Stimulated activated naive CD8-positive, alpha-beta T cell treated with anti-CD3 and anti-CD28 coated beads, Interleukin-15, amount 100 ng/mL, for 72 hours (primary cell): ENCODE results near the gene MGST2.
A peak's percentile ranks its signal among the peaks of the same experiment; 100 is the strongest.
"Not testable (repeated sequence)": the region's sequence is repeated elsewhere in the genome, so short reads cannot be mapped to it uniquely, and the experiment has no call there.

Experiments
- ATAC-seq: fragments of 150-1000 bp; cut with Tn5 transposase; 2 replicates; pipeline ENCODE4 v1.10.0; 2021; ENCODE audit warnings: mild to moderate bottlenecking, moderate library complexity
- DNase-seq, 2 donors: peaks; one replicate each; pipeline ENCODE4 v3.0.0; 2021 to 2022
- H3K27ac Mint-ChIP-seq, 2 donors: one replicate each; pipeline ENCODE4 v1.8.0; 2022; ENCODE audit warnings: mild to moderate bottlenecking in 2 of 2, mixed read lengths in 2 of 2, moderate library complexity in 2 of 2
- H3K27me3 Mint-ChIP-seq: one replicate; pipeline ENCODE4 v1.8.0; 2022; ENCODE audit warnings: mixed read lengths
- H3K4me1 Mint-ChIP-seq: one replicate; pipeline ENCODE4 v1.8.0; 2022; ENCODE audit warnings: mild to moderate bottlenecking, mixed read lengths
- H3K4me3 Mint-ChIP-seq, 2 donors: one replicate each; pipeline ENCODE4 v1.8.0; 2022; ENCODE audit warnings: mild to moderate bottlenecking in 2 of 2, mixed read lengths in 2 of 2, moderate library complexity in 1 of 2
- H3K9me3 Mint-ChIP-seq, 2 donors: one replicate each; pipeline ENCODE4 v1.8.0; 2022; ENCODE audit warnings: mixed read lengths in 2 of 2

The MGST2 gene

GRCh38 chr4:139635966-139636365, 29.7 kb upstream of the MGST2 start:
- Mint-ChIP-seq H3K27ac (no peak overlapping the region), H3K27me3 (peaks cover 19% of the 10 kb centered on the region), H3K4me3 (no peak overlapping the region), H3K9me3 (peaks cover 14 to 18% of the 10 kb centered on the region in 2 donors), H3K4me1 (no peaks in the 10 kb centered on the region)
- DNase-seq (no peak), ATAC-seq (no peak)

- not testable (repeated sequence) for H3K4me3 Mint-ChIP-seq, ATAC-seq, H3K4me1 Mint-ChIP-seq, H3K27ac Mint-ChIP-seq, DNase-seq
- Mint-ChIP-seq H3K27me3 (peaks cover 11% of the 10 kb centered on the region), H3K9me3 (peaks cover 14 to 18% of the 10 kb centered on the region in 2 donors)
Observed at GRCh38 chr4:139638306-139638705, 27.3 kb upstream of the MGST2 start.

GRCh38 chr4:139639654-139640053, 26.0 kb upstream of the MGST2 start:
- no peak for DNase-seq
- H3K27ac Mint-ChIP-seq, result no peak overlapping the region
- H3K9me3 Mint-ChIP-seq, result peaks cover 14 to 18% of the 10 kb centered on the region in 2 donors
- H3K4me3 Mint-ChIP-seq, result no peak overlapping the region
- no peak for ATAC-seq
- no peaks in the 10 kb centered on the region for H3K27me3 Mint-ChIP-seq
- H3K4me1 Mint-ChIP-seq, result no peaks in the 10 kb centered on the region

- Mint-ChIP-seq H3K9me3 (peaks cover 14 to 18% of the 10 kb centered on the region in 2 donors), H3K27me3 (no peaks in the 10 kb centered on the region), H3K4me1 (no peaks in the 10 kb centered on the region), H3K27ac (no peak overlapping the region), H3K4me3 (no peak overlapping the region)
- ATAC-seq (no peak), DNase-seq (no peak)
Observed at GRCh38 chr4:139641218-139641617, 24.4 kb upstream of the MGST2 start.

- Mint-ChIP-seq H3K9me3 (peaks cover 14 to 18% of the 10 kb centered on the region in 2 donors), H3K27me3 (no peaks in the 10 kb centered on the region), H3K4me1 (no peaks in the 10 kb centered on the region), H3K27ac (no peak overlapping the region), H3K4me3 (no peak overlapping the region)
- DNase-seq, result no peak
- no peak for ATAC-seq
Observed at GRCh38 chr4:139642364-139642763, 23.3 kb upstream of the MGST2 start.

GRCh38 chr4:139643042-139643895, 22.4 kb upstream of the MGST2 start:
- no peak overlapping the region for H3K27ac Mint-ChIP-seq
- no peaks in the 10 kb centered on the region for H3K27me3 Mint-ChIP-seq
- peaks cover 14 to 18% of the 10 kb centered on the region in 2 donors for H3K9me3 Mint-ChIP-seq
- DNase-seq, result no peak
- no peak overlapping the region for H3K4me3 Mint-ChIP-seq
- H3K4me1 Mint-ChIP-seq, result no peaks in the 10 kb centered on the region
- ATAC-seq, result no peak

- H3K4me3 Mint-ChIP-seq, result no peak overlapping the region
- H3K27ac Mint-ChIP-seq, result no peak overlapping the region
- ATAC-seq, result no peak
- H3K9me3 Mint-ChIP-seq, result no peaks in the 10 kb centered on the region
- DNase-seq, result no peak
- H3K27me3 Mint-ChIP-seq, result no peaks in the 10 kb centered on the region
- no peaks in the 10 kb centered on the region for H3K4me1 Mint-ChIP-seq
Observed at GRCh38 chr4:139645458-139645857, 20.2 kb upstream of the MGST2 start.

GRCh38 chr4:139647184-139647583, 18.4 kb upstream of the MGST2 start:
- no peaks in the 10 kb centered on the region for H3K9me3 Mint-ChIP-seq

GRCh38 chr4:139647952-139648351, 17.7 kb upstream of the MGST2 start:
- ATAC-seq (no peak), DNase-seq (no peak)
- H3K27me3 Mint-ChIP-seq, result no peaks in the 10 kb centered on the region
- H3K4me1 Mint-ChIP-seq, result peaks cover 11% of the 10 kb centered on the region
- H3K27ac Mint-ChIP-seq, result no peak overlapping the region
- H3K4me3 Mint-ChIP-seq, result no peak overlapping the region
- H3K9me3 Mint-ChIP-seq, result no peaks in the 10 kb centered on the region

More at GRCh38 chr4:139647184-139647583, 18.4 kb upstream of the MGST2 start:
- Mint-ChIP-seq H3K4me1 (peaks cover 11% of the 10 kb centered on the region), H3K27me3 (no peaks in the 10 kb centered on the region), H3K4me3 (no peak overlapping the region), H3K27ac (peak overlapping the region in 1 of 2 donors; percentile 61)
- no peak for ATAC-seq
- no peak for DNase-seq

GRCh38 chr4:139651282-139652194, 14.1 kb upstream of the MGST2 start:
- DNase-seq (peak; percentile 49 to 53), ATAC-seq (peak; percentile 70)
- no peak overlapping the region for H3K27ac Mint-ChIP-seq
- H3K27me3 Mint-ChIP-seq, result no peaks in the 10 kb centered on the region
- H3K9me3 Mint-ChIP-seq, result no peaks in the 10 kb centered on the region
- peak overlapping the region in 1 of 2 donors; percentile 14 for H3K4me3 Mint-ChIP-seq
- H3K4me1 Mint-ChIP-seq, result peaks cover 12% of the 10 kb centered on the region

- no peaks in the 10 kb centered on the region for H3K9me3 Mint-ChIP-seq
- no peak overlapping the region for H3K4me3 Mint-ChIP-seq
- H3K27ac Mint-ChIP-seq, result no peak overlapping the region
- H3K4me1 Mint-ChIP-seq, result peaks cover 35% of the 10 kb centered on the region
- no peaks in the 10 kb centered on the region for H3K27me3 Mint-ChIP-seq
- DNase-seq (no peak), ATAC-seq (no peak)
Observed at GRCh38 chr4:139654516-139654915, 11.1 kb upstream of the MGST2 start.

- peak; percentile 60 for ATAC-seq
- H3K27me3 Mint-ChIP-seq, result no peaks in the 10 kb centered on the region
- peaks cover 35% of the 10 kb centered on the region for H3K4me1 Mint-ChIP-seq
- H3K27ac Mint-ChIP-seq, result no peak overlapping the region
- peak in 1 of 2 donors; percentile 29 for DNase-seq
- H3K9me3 Mint-ChIP-seq, result no peaks in the 10 kb centered on the region
- H3K4me3 Mint-ChIP-seq, result no peak overlapping the region
Observed at GRCh38 chr4:139655116-139655515, 10.5 kb upstream of the MGST2 start.

- Mint-ChIP-seq H3K4me1 (peaks cover 24% of the 10 kb centered on the region), H3K9me3 (no peaks in the 10 kb centered on the region), H3K27ac (peak overlapping the region; percentile 92), H3K4me3 (peak overlapping the region; percentile 73 to 85), H3K27me3 (no peaks in the 10 kb centered on the region)
- ATAC-seq (peak; percentile 66), DNase-seq (peak; percentile 33 to 53)
Observed at GRCh38 chr4:139656614-139657486, 8.8 kb upstream of the MGST2 start.

GRCh38 chr4:139658185-139658584, 7.4 kb upstream of the MGST2 start:
- ATAC-seq (peak; percentile 3), DNase-seq (no peak)
- Mint-ChIP-seq H3K4me1 (peaks cover 24% of the 10 kb centered on the region), H3K27ac (peak overlapping the region in 1 of 2 donors; percentile 89), H3K27me3 (no peaks in the 10 kb centered on the region), H3K4me3 (peak overlapping the region; percentile 73 to 85), H3K9me3 (no peaks in the 10 kb centered on the region)
